ENCODE results near the gene KLHL4. TPM values are rescaled to one million over a fixed set of nuclear protein-coding genes. Genes with fewer than 3 reads are reported as not detected.
"Not testable (repeated sequence)": the region's sequence is repeated elsewhere in the genome, so short reads cannot be mapped to it uniquely, and the experiment has no call there.

Gene KLHL4
- total RNA-seq, 2 experiments from 2014 or later: not detected

GRCh38 chrX:87693204-87693603 is 175.6 kb downstream of the KLHL4 start:
- DNase-seq: no peak
- H3K4me3 ChIP-seq (ENCODE audit: low read length): no peak overlapping the region
- no peak overlapping the region for H3K27ac ChIP-seq (ENCODE audit: low read depth in 1 of 2, low read length in 2 of 2)
- TF ChIP-seq, protein P1, sequence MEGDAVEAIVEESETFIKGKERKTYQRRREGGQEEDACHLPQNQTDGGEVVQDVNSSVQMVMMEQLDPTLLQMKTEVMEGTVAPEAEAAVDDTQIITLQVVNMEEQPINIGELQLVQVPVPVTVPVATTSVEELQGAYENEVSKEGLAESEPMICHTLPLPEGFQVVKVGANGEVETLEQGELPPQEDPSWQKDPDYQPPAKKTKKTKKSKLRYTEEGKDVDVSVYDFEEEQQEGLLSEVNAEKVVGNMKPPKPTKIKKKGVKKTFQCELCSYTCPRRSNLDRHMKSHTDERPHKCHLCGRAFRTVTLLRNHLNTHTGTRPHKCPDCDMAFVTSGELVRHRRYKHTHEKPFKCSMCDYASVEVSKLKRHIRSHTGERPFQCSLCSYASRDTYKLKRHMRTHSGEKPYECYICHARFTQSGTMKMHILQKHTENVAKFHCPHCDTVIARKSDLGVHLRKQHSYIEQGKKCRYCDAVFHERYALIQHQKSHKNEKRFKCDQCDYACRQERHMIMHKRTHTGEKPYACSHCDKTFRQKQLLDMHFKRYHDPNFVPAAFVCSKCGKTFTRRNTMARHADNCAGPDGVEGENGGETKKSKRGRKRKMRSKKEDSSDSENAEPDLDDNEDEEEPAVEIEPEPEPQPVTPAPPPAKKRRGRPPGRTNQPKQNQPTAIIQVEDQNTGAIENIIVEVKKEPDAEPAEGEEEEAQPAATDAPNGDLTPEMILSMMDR (IDR thresholded peaks at IDR 0.05): no peak
- no peaks in the 10 kb centered on the region for H3K9me3 ChIP-seq (ENCODE audit: control insufficient read depth in 1 of 2, insufficient read depth in 1 of 2, low read length in 2 of 2)
- H3K36me3 ChIP-seq (ENCODE audit: insufficient read depth, low read length): no peaks in the 10 kb centered on the region
- Mint-ChIP-seq H3K4me1 (ENCODE audit: low read depth) (no peaks in the 10 kb centered on the region), H3K4me3 (no peak overlapping the region), H3K27ac (no peak overlapping the region), H3K36me3 (ENCODE audit: low read depth) (no peaks in the 10 kb centered on the region), H3K27me3 (no peaks in the 10 kb centered on the region), H3K9me3 (peaks cover 5% of the 10 kb centered on the region)
- ChIA-PET CTCF (no interaction called here), POLR2A (no interaction called here)
- intact Hi-C loops (cut with DNase I, micrococcal nuclease): no loop called here
- no peak for ATAC-seq (ENCODE audit: poor library complexity)
- no peaks in the 10 kb centered on the region for H3K27me3 ChIP-seq (ENCODE audit: control insufficient read depth in 1 of 2, insufficient read depth in 2 of 2, low read length in 2 of 2)
- H3K4me1 ChIP-seq (ENCODE audit: insufficient read depth, low read length): no peaks in the 10 kb centered on the region

GRCh38 chrX:87697409-87697808 is 179.8 kb downstream of the KLHL4 start:
- ATAC-seq (ENCODE audit: poor library complexity) (no peak), DNase-seq (no peak)
- Mint-ChIP-seq H3K9me3 (no peaks in the 10 kb centered on the region), H3K4me3 (no peak overlapping the region), H3K4me1 (ENCODE audit: low read depth) (no peaks in the 10 kb centered on the region), H3K36me3 (ENCODE audit: low read depth) (no peaks in the 10 kb centered on the region), H3K27me3 (no peaks in the 10 kb centered on the region), H3K27ac (no peak overlapping the region)
- no peaks in the 10 kb centered on the region for H3K36me3 ChIP-seq (ENCODE audit: insufficient read depth, low read length)
- H3K9me3 ChIP-seq (ENCODE audit: control insufficient read depth in 1 of 2, insufficient read depth in 1 of 2, low read length in 2 of 2): no peaks in the 10 kb centered on the region
- intact Hi-C loops (cut with DNase I, micrococcal nuclease): no loop called here
- H3K4me3 ChIP-seq (ENCODE audit: low read length): no peak overlapping the region
- TF ChIP-seq, protein P1 (IDR thresholded peaks at IDR 0.05): no peak
- POLR2A ChIA-PET: no interaction called here
- CTCF ChIA-PET: no interaction called here
- H3K27me3 ChIP-seq (ENCODE audit: control insufficient read depth in 1 of 2, insufficient read depth in 2 of 2, low read length in 2 of 2): no peaks in the 10 kb centered on the region
- no peaks in the 10 kb centered on the region for H3K4me1 ChIP-seq (ENCODE audit: insufficient read depth, low read length)
- H3K27ac ChIP-seq (ENCODE audit: low read depth in 1 of 2, low read length in 2 of 2): no peak overlapping the region

DNA sequence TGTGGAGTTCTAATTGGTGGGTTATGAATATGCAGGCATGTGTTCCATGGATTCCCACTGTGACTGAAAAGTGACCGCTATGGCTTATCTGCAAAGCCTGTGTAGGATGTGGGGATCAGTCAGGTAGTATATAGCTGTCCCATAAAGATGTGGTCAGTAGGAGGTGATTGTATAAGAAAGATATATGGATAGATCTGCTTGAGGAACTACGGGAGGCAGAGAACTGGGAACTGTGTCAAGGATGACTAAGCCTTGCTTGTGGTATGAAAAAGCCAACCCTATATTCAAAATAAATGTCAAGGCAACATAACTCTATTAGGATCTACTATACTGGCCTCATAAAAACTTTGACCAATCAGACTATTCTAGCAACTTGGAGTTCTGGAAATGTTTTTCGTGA is 185.2 kb downstream of the KLHL4 start:
- Mint-ChIP-seq H3K4me1 (ENCODE audit: low read depth) (no peaks in the 10 kb centered on the region), H3K27ac (no peak overlapping the region), H3K36me3 (ENCODE audit: low read depth) (no peaks in the 10 kb centered on the region), H3K27me3 (no peaks in the 10 kb centered on the region), H3K4me3 (no peak overlapping the region), H3K9me3 (no peaks in the 10 kb centered on the region)
- Histone ChIP-seq H3K4me1 (ENCODE audit: insufficient read depth, low read length) (no peaks in the 10 kb centered on the region), H3K4me3 (ENCODE audit: low read length) (no peak overlapping the region), H3K9me3 (ENCODE audit: control insufficient read depth in 1 of 2, insufficient read depth in 1 of 2, low read length in 2 of 2) (no peaks in the 10 kb centered on the region), H3K27me3 (ENCODE audit: control insufficient read depth in 1 of 2, insufficient read depth in 2 of 2, low read length in 2 of 2) (no peaks in the 10 kb centered on the region), H3K36me3 (ENCODE audit: insufficient read depth, low read length) (no peaks in the 10 kb centered on the region), H3K27ac (ENCODE audit: low read depth in 1 of 2, low read length in 2 of 2) (no peak overlapping the region)
- POLR2A ChIA-PET: no interaction called here
- ATAC-seq (ENCODE audit: poor library complexity): no peak
- CTCF ChIA-PET: no interaction called here
- no peak for DNase-seq
- TF ChIP-seq, protein P1 (IDR thresholded peaks at IDR 0.05): no peak
- intact Hi-C loops (cut with DNase I, micrococcal nuclease): no loop called here

GRCh38 chrX:87703469-87703868 is 185.9 kb downstream of the KLHL4 start:
- POLR2A ChIA-PET; CTCF ChIA-PET; ATAC-seq (ENCODE audit: poor library complexity); H3K9me3 Mint-ChIP-seq; DNase-seq; H3K36me3 Mint-ChIP-seq (ENCODE audit: low read depth); intact Hi-C loops (cut with DNase I, micrococcal nuclease); H3K27me3 Mint-ChIP-seq; H3K27ac Mint-ChIP-seq; H3K4me3 Mint-ChIP-seq; H3K27ac ChIP-seq (ENCODE audit: low read depth in 1 of 2, low read length in 2 of 2); H3K27me3 ChIP-seq (ENCODE audit: control insufficient read depth in 1 of 2, insufficient read depth in 2 of 2, low read length in 2 of 2); H3K36me3 ChIP-seq (ENCODE audit: insufficient read depth, low read length); H3K4me1 Mint-ChIP-seq (ENCODE audit: low read depth); H3K4me3 ChIP-seq (ENCODE audit: low read length); H3K4me1 ChIP-seq (ENCODE audit: insufficient read depth, low read length); H3K9me3 ChIP-seq (ENCODE audit: control insufficient read depth in 1 of 2, insufficient read depth in 1 of 2, low read length in 2 of 2): not testable (repeated sequence)
